ENCODE results near the gene SHD. TPM values are rescaled to one million over a fixed set of nuclear protein-coding genes. Genes with fewer than 3 reads are reported as not detected.
A peak's percentile ranks its signal among the peaks of the same experiment; 100 is the strongest.

SHD gene
- total RNA-seq, 3 donors from 2014 or later, result not detected

GRCh38 chr19:4260613-4261191, 18.4 kb upstream of the SHD start:
- H3K27ac ChIP-seq, result no peak overlapping the region
- no peak for TF ChIP-seq POLR2AphosphoS5 (IDR thresholded peaks at IDR 0.05)
- no peak for TF ChIP-seq POLR2A (IDR thresholded peaks at IDR 0.05)
- no peak for TF ChIP-seq CTCF (IDR thresholded peaks at IDR 0.05)
- no peak for DNase-seq (ENCODE audit: low spot score in 2 of 2)
- H3K36me3 ChIP-seq, result peaks cover 15% of the 10 kb centered on the region
- no peaks in the 10 kb centered on the region for H3K27me3 ChIP-seq
- H3K9me3 ChIP-seq, result peaks cover 0 to 5% of the 10 kb centered on the region in 2 donors
- intact Hi-C loops (cut with DNase I; ENCODE audit: low total_unique reads), result loop anchor here (10.0 kb wide), 1 partner anchor 104 kb away; no protein-coding TSS in a partner anchor
- no peak overlapping the region for H3K4me3 ChIP-seq
- H3K4me1 ChIP-seq, result no peaks in the 10 kb centered on the region

- TF ChIP-seq CTCF (IDR thresholded peaks at IDR 0.05) (no peak), POLR2AphosphoS5 (IDR thresholded peaks at IDR 0.05) (no peak), POLR2A (IDR thresholded peaks at IDR 0.05) (no peak)
- Histone ChIP-seq H3K4me1 (no peaks in the 10 kb centered on the region), H3K9me3 (no peaks in the 10 kb centered on the region), H3K36me3 (peaks cover 11% of the 10 kb centered on the region), H3K27ac (no peak overlapping the region), H3K4me3 (no peak overlapping the region), H3K27me3 (no peaks in the 10 kb centered on the region)
- no peak for DNase-seq (ENCODE audit: low spot score in 2 of 2)
- intact Hi-C loops (cut with DNase I; ENCODE audit: low total_unique reads), result loop anchor here (10.0 kb wide), 1 partner anchor 100 kb away; no protein-coding TSS in a partner anchor
Measured at GRCh38 chr19:4264812-4265211, 14.3 kb upstream of the SHD start.

GRCh38 chr19:4266253-4267000, 12.6 kb upstream of the SHD start:
- Histone ChIP-seq H3K27me3 (no peaks in the 10 kb centered on the region), H3K36me3 (peaks cover 9% of the 10 kb centered on the region), H3K4me3 (no peak overlapping the region), H3K27ac (no peak overlapping the region), H3K9me3 (no peaks in the 10 kb centered on the region), H3K4me1 (no peaks in the 10 kb centered on the region)
- TF ChIP-seq POLR2AphosphoS5 (IDR thresholded peaks at IDR 0.05) (no peak), POLR2A (IDR thresholded peaks at IDR 0.05) (no peak), CTCF (IDR thresholded peaks at IDR 0.05) (no peak)
- intact Hi-C loops (cut with DNase I; ENCODE audit: low total_unique reads), result loop anchor here (10.0 kb wide), 1 partner anchor 98 kb away; no protein-coding TSS in a partner anchor
- DNase-seq (ENCODE audit: low spot score in 2 of 2), result no peak

GRCh38 chr19:4267101-4267900, 11.8 kb upstream of the SHD start:
- TF ChIP-seq CTCF (IDR thresholded peaks at IDR 0.05), result peak; percentile 66 to 78 (median 74)
- no peak for TF ChIP-seq POLR2A (IDR thresholded peaks at IDR 0.05)
- TF ChIP-seq POLR2AphosphoS5 (IDR thresholded peaks at IDR 0.05), result no peak
- Histone ChIP-seq H3K4me1 (no peaks in the 10 kb centered on the region), H3K27me3 (no peaks in the 10 kb centered on the region), H3K36me3 (peaks cover 9% of the 10 kb centered on the region), H3K4me3 (no peak overlapping the region), H3K9me3 (no peaks in the 10 kb centered on the region), H3K27ac (peak overlapping the region in 1 of 2 donors; percentile 9)
- intact Hi-C loops (cut with DNase I; ENCODE audit: low total_unique reads), result loop anchor here (10.0 kb wide), 1 partner anchor 98 kb away; no protein-coding TSS in a partner anchor
- DNase-seq (ENCODE audit: low spot score in 2 of 2), result peak in 1 of 2 donors; percentile 32
